Kidney epithelial cell (primary cell): ENCODE measurements around the gene PADI2. TPM values are rescaled to one million over a fixed set of nuclear protein-coding genes. Genes with fewer than 3 reads are reported as not detected.

Source experiments
- DNase-seq: peaks from one replicate; pipeline ENCODE4 v3.0.0-alpha.2; 2010; ENCODE audit warnings: low read depth
- H3K27me3 ChIP-seq: 2 replicates; pipeline ENCODE4 v1.6.0; 2011; ENCODE audit warnings: low read length; ENCODE audit not compliant: control insufficient read depth, insufficient read depth
- H3K36me3 ChIP-seq: 2 replicates; pipeline ENCODE4 v1.5.1; 2011; ENCODE audit warnings: low read length; ENCODE audit not compliant: control insufficient read depth, insufficient read depth
- H3K4me3 ChIP-seq: 2 replicates; pipeline ENCODE4 v1.5.1; 2011; ENCODE audit warnings: low read depth, mild to moderate bottlenecking, control low read depth, low read length
- CTCF ChIP-seq: IDR thresholded peaks from 2 replicates; pipeline ENCODE4 v1.5.1; 2011; ENCODE audit warnings: mild to moderate bottlenecking, moderate library complexity, low read length, control low read depth, inconsistent platforms; ENCODE audit not compliant: insufficient read depth, poor library complexity, severe bottlenecking
- total RNA-seq: library from RNA; depleted of rRNA; stranded (reverse); fragments of >200 nt; gene quantifications from 2 replicates; pipeline ENCODE4 v1.2.3, GENCODE V29; 2015

Gene PADI2
- total RNA-seq, 1 donor from 2014 or later, result 8.1 TPM

DNA sequence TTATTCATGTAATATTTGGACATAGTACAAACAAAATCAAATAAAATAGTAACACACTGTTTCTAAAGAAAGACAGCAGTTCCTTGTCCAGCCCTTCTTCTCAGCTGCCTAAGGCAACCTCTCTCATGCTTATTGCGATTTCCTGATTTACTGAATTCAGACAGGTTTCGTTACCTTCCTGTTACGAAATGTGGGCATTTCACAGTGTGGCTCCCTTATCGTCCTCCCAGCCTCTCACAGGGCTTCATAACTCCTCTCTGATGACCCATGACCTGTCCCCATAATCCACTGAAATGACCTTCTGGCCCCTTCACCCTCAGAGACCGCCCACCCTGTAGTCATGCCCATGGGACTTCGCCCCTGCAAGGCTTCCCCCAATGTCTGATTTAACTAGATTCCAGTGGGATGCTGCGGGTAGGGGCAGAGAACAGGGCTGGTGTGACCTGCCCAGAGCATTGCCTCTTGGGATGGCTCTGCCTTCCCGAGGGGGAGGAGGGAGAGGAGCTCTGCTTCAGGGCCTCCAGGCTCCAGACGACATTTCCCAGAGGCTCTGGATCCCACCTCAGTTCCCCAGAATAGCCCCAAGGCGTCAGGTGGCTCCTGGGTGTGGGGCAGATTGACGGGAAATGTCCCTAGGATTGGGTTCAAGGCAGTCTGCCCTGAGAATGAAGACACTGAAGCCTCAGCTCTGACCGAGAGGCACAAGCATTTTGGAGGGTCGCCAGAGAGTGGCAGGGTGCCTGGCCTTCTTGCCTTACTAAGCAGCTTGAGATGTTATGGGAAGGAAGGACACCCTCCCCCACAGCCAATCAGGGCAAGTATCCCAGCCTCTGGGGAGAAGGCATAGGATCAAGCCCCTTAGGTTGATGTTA lies 20.6 kb downstream of the PADI2 start:
- no peak for TF ChIP-seq CTCF
- no peaks in the 10 kb centered on the region for H3K27me3 ChIP-seq
- H3K36me3 ChIP-seq, result no peaks in the 10 kb centered on the region
- no peak for DNase-seq
- H3K4me3 ChIP-seq, result no peak overlapping the region

DNA sequence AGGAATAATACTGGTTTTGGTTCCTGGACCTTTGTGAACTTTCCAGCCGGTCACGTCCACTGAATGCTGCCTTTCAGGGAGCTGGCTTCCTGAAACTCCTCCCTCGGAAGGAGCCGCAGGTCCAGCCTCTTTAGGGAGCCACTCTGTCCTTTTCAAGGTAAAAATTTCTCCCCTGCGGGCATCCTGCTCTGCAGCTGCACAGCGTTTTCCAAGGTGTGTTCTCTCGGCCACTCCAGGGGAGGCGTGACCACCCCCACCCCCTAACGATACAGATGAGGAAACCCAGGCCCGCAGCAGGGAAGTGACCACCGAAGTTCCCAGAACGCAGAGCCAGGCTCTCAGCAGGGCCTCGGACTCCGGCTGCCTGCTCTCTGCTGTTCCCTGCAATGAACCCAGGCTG lies 21.5 kb downstream of the PADI2 start:
- no peak for DNase-seq
- TF ChIP-seq CTCF, result no peak
- Histone ChIP-seq H3K36me3 (no peaks in the 10 kb centered on the region), H3K27me3 (no peaks in the 10 kb centered on the region), H3K4me3 (no peak overlapping the region)

- no peaks in the 10 kb centered on the region for H3K36me3 ChIP-seq
- H3K4me3 ChIP-seq, result no peak overlapping the region
- TF ChIP-seq CTCF, result no peak
- no peak for DNase-seq
- no peaks in the 10 kb centered on the region for H3K27me3 ChIP-seq
These were observed 22.1 kb downstream of the PADI2 start for GRCh38 chr1:17097147-17097546.

DNA sequence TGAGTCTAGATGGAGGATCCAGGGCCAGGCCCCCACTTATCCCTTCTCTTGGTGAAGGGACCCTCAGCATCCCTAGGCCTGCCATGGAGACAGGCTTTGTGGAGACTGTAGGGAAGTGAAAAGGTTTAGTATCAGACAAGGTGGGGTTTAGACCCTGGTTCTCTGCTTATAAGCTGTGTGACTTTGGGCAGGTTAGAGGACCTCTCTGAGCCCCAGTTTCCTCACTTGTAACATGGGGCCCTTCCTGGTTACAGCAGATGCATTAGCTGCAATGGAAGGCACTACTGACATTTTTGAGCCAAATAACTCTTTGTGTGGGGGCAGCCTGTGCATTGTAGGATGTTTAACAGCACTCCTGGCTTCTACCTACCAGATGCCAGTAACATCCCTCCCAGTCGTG lies 22.7 kb downstream of the PADI2 start:
- no peaks in the 10 kb centered on the region for H3K36me3 ChIP-seq
- no peak for TF ChIP-seq CTCF
- no peak overlapping the region for H3K4me3 ChIP-seq
- DNase-seq, result no peak
- no peaks in the 10 kb centered on the region for H3K27me3 ChIP-seq

- H3K4me3 ChIP-seq, result no peak overlapping the region
- no peaks in the 10 kb centered on the region for H3K36me3 ChIP-seq
- DNase-seq, result no peak
- no peak for TF ChIP-seq CTCF
- no peaks in the 10 kb centered on the region for H3K27me3 ChIP-seq
These were observed 24.1 kb downstream of the PADI2 start for GRCh38 chr1:17095141-17095540.

GRCh38 chr1:17094664-17095063 lies 24.6 kb downstream of the PADI2 start:
- no peak for TF ChIP-seq CTCF
- no peaks in the 10 kb centered on the region for H3K36me3 ChIP-seq
- H3K4me3 ChIP-seq, result no peak overlapping the region
- no peaks in the 10 kb centered on the region for H3K27me3 ChIP-seq
- DNase-seq, result no peak
